VCaP (cell line): ENCODE measurements around the gene CALHM2.
A peak's percentile ranks its signal among the peaks of the same experiment; 100 is the strongest.

ENCODE experiments used
- H3K27ac ChIP-seq: fragments of 450-650 bp; 2 replicates; pipeline ENCODE4 v1.5.1; 2017
- CTCF ChIP-seq: fragments of 450-650 bp; conservative IDR thresholded peaks from 2 replicates; pipeline ENCODE4 v1.5.1; 2017; ENCODE audit warnings: mild to moderate bottlenecking, moderate library complexity

CALHM2 gene

GRCh38 chr10:103473261-103473671 lies 21.1 kb upstream of the CALHM2 start:
- H3K27ac ChIP-seq, result no peak overlapping the region
- no peak for TF ChIP-seq CTCF

DNA sequence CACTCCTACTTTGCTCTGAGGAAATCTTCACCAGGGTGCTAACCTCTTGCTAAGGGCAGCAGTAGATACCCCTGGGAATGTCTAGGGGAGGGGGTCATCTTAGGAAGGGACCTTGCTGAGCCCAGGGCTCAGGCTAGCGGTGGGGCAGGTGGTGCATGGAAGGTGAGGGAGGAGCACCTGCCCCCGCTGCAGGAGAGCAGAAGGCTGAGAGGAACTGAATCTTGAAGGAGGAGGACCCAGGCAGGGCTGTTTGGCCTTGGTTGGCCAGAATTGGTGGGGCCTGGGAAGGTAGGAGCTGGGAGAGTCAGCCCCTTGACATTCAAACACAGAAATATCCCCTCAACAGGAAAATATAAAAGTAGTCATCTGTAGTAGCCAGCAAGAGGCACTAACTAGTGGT lies 19.8 kb upstream of the CALHM2 start:
- no peak overlapping the region for H3K27ac ChIP-seq

DNA sequence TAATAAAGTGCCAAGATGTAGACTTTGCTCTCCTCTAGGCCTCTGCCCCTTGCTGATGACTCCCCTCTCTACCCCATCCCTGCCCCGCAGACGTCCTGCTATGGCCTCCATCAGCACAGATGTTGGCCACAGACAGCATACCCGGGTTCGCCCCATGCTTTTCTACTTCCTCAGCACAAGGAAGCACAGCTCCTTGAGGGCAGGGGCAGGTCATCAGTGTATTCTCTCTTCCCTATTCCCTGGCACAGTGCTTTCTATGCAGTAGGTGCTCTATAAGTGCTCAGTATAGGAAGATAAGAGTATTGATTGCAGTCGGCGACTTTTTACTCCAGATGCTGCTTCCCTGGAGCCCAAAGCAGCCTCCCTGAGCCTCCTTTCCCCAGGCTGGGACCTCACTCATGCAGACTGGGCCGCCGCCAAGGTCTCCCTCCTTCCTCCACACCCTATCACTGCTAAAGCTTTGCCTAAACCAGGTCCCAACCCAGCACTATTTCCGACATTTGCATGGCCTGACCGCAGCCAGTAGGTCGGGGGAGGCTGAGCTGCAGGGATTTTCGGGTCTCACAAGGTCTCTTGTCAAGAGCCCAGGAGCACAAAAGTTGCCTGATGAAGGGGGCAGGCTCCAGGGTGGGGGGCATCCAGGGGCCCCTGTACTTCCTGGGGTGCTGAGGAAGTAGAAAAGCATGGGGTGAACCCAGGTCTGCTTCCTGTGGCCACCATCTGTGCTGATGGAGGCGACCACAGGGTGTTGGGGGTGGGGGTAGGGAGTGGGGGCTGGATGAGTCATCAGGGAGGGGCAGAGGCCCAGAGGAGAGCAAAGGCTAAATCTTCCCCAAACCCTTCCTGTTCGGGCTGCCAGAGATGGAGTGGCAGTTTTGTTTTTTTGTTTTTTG lies 18.8 kb upstream of the CALHM2 start:
- TF ChIP-seq CTCF, result no peak
- H3K27ac ChIP-seq, result no peak overlapping the region

More for the DNA sequence above, 19.8 kb upstream of the CALHM2 start:
- no peak for TF ChIP-seq CTCF

GRCh38 chr10:103469201-103469600 lies 17.0 kb upstream of the CALHM2 start:
- no peak overlapping the region for H3K27ac ChIP-seq
- no peak for TF ChIP-seq CTCF

GRCh38 chr10:103467406-103467805 lies 15.2 kb upstream of the CALHM2 start:
- no peak overlapping the region for H3K27ac ChIP-seq
- no peak for TF ChIP-seq CTCF

DNA sequence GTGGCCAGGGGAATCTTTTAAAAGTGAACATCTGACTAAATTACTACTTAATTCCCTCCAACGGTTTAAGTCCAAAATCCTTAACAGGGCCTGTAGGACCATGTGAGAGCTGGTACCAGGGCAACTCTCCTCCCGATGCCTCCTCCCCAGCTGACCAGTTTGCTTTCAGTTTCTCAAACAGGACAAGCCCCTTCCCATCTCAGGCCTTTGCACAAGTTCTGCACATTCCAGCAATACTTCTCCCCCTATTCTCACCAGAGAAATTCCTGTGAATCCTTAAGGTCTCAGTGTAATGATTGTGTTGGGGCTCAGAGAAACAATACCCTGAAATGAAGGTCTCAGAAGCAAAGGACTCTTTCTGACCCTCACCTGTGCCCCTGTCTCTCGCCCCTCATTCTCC lies 14.6 kb upstream of the CALHM2 start:
- TF ChIP-seq CTCF, result no peak
- peak overlapping the region; percentile 68; the same call in 1 of the 2 replicates for H3K27ac ChIP-seq

DNA sequence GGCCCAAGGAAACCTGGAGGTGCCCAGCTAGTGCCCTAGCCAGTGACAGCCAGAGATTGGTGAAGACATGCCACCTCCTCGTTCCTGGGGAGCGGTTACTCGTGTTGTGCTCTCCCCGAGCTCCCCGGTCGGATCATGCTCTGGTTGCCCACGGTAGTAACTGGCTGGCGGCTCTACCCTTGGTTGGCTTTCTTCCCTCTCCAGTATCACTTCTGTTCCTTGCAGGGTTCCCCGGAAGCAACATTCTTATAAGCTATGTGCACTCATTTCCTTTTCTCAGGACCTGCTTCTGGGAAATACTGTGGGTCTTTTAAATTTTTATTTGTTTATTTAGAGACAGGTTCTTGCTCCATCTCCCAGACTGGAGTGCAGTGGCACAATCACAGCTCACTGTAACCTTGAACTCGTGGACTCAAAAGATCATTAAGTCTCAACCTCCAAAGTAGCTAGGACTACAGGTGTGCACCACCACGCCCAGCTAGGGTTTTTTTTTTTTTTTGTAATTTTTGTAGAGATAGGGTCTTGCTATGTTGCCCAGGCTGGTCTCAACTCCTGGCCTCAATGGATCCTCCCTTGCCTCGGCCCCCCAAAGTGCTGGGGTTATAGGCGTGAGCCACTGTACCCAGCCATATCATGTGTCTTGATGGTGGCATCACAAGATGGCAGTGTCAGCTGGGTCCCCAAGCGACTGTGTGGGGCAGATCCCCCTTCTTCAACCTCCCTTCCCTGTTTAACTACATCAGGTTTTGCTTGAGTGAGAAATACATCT lies 13.4 kb upstream of the CALHM2 start:
- no peak for TF ChIP-seq CTCF
- H3K27ac ChIP-seq, result peak overlapping the region; percentile 68
